Colonic mucosa (tissue), 4 donors: ENCODE results near the gene ASB18. TPM values are rescaled to one million over a fixed set of nuclear protein-coding genes. Genes with fewer than 3 reads are reported as not detected.

ENCODE experiments used
- DNase-seq: peaks from one replicate; pipeline ENCODE4 v3.0.0-alpha.2; 2020
- H3K27ac ChIP-seq: fragments of 200-600 bp; one replicate; pipeline ENCODE4 v1.8.0; 2021
- H3K27me3 ChIP-seq: fragments of 200-600 bp; one replicate; pipeline ENCODE4 v1.8.0; 2021
- H3K36me3 ChIP-seq: fragments of 200-600 bp; one replicate; pipeline ENCODE4 v1.8.0; 2021
- H3K4me1 ChIP-seq: fragments of 200-600 bp; one replicate; pipeline ENCODE4 v1.8.0; 2021; ENCODE audit warnings: mild to moderate bottlenecking
- H3K4me3 ChIP-seq: fragments of 200-600 bp; one replicate; pipeline ENCODE4 v1.8.0; 2021
- H3K9ac ChIP-seq, 2 donors: one replicate each; pipeline ENCODE4 v1.7.0; 2013; ENCODE audit warnings: control low read depth in 2 of 2, low read depth in 2 of 2, low read length in 2 of 2
- H3K9me3 ChIP-seq: fragments of 200-600 bp; one replicate; pipeline ENCODE4 v1.8.0; 2021
- CTCF ChIP-seq: fragments of 200-600 bp; IDR thresholded peaks from one replicate; pipeline ENCODE4 v1.8.0; 2022; ENCODE audit warnings: antibody characterized with exemption, mild to moderate bottlenecking
- intact Hi-C: fragments of 100-400 bp; cut with DNase I; formaldehyde crosslinking; loops from one replicate; pipeline ENCODE4 v1.14.1; 2022
- total RNA-seq, 2 donors: library from RNA; stranded (reverse); fragmentation: NEBNext Ultra II Directional in 1 of 2; extraction: Animal tissue kit (Norgen Biotek cat#: 25700) in 1 of 2; gene quantifications; one replicate each; pipeline ENCODE4 v1.2.1, GENCODE V29; 2021
- donor health status: healthy.
- donor health status: DM: no; HTN: no; CAD: no.
- donor health status: DM: no; HTN: no; CAD: no.

The ASB18 gene
- total RNA-seq, 2 donors from 2014 or later = not detected

- Histone ChIP-seq H3K9ac (no peak overlapping the region), H3K4me1 (peaks cover 28% of the 10 kb centered on the region), H3K27me3 (peaks cover 94% of the 10 kb centered on the region), H3K4me3 (peak overlapping the region; percentile 14), H3K27ac (no peak overlapping the region), H3K9me3 (no peaks in the 10 kb centered on the region), H3K36me3 (no peaks in the 10 kb centered on the region)
- no peak for DNase-seq
- no peak for TF ChIP-seq CTCF
- intact Hi-C loops = no loop called here
Measured at GRCh38 chr2:236164201-236164924, 99.8 kb downstream of the ASB18 start.

GRCh38 chr2:236163471-236164200, 100.6 kb downstream of the ASB18 start:
- Histone ChIP-seq H3K9ac (no peak overlapping the region), H3K27ac (no peak overlapping the region), H3K4me3 (peak overlapping the region; percentile 14), H3K4me1 (peaks cover 23% of the 10 kb centered on the region), H3K36me3 (no peaks in the 10 kb centered on the region), H3K9me3 (no peaks in the 10 kb centered on the region), H3K27me3 (peaks cover 94% of the 10 kb centered on the region)
- intact Hi-C loops = no loop called here
- DNase-seq = no peak
- no peak for TF ChIP-seq CTCF

GRCh38 chr2:236162882-236163470, 101.2 kb downstream of the ASB18 start:
- peaks cover 23% of the 10 kb centered on the region for H3K4me1 ChIP-seq
- H3K27ac ChIP-seq = no peak overlapping the region
- intact Hi-C loops = no loop called here
- DNase-seq = no peak
- no peak for TF ChIP-seq CTCF
- H3K36me3 ChIP-seq = no peaks in the 10 kb centered on the region
- no peak overlapping the region for H3K4me3 ChIP-seq
- H3K9ac ChIP-seq = no peak overlapping the region
- H3K9me3 ChIP-seq = no peaks in the 10 kb centered on the region
- H3K27me3 ChIP-seq = peaks cover 89% of the 10 kb centered on the region

GRCh38 chr2:236162031-236162845, 102.0 kb downstream of the ASB18 start:
- intact Hi-C loops = no loop called here
- peaks cover 23% of the 10 kb centered on the region for H3K4me1 ChIP-seq
- no peak for TF ChIP-seq CTCF
- H3K4me3 ChIP-seq = no peak overlapping the region
- DNase-seq = no peak
- no peaks in the 10 kb centered on the region for H3K9me3 ChIP-seq
- no peak overlapping the region for H3K27ac ChIP-seq
- peaks cover 82% of the 10 kb centered on the region for H3K27me3 ChIP-seq
- H3K36me3 ChIP-seq = no peaks in the 10 kb centered on the region
- H3K9ac ChIP-seq = no peak overlapping the region

GRCh38 chr2:236161531-236161930, 102.7 kb downstream of the ASB18 start:
- no peak overlapping the region for H3K9ac ChIP-seq
- DNase-seq = no peak
- no peak for TF ChIP-seq CTCF
- H3K27me3 ChIP-seq = peaks cover 75% of the 10 kb centered on the region
- H3K9me3 ChIP-seq = no peaks in the 10 kb centered on the region
- no peak overlapping the region for H3K27ac ChIP-seq
- H3K4me3 ChIP-seq = no peak overlapping the region
- H3K36me3 ChIP-seq = no peaks in the 10 kb centered on the region
- intact Hi-C loops = no loop called here
- peaks cover 15% of the 10 kb centered on the region for H3K4me1 ChIP-seq
